ENCODE measurements around the gene CDCP1.

CDCP1 gene, protein sequence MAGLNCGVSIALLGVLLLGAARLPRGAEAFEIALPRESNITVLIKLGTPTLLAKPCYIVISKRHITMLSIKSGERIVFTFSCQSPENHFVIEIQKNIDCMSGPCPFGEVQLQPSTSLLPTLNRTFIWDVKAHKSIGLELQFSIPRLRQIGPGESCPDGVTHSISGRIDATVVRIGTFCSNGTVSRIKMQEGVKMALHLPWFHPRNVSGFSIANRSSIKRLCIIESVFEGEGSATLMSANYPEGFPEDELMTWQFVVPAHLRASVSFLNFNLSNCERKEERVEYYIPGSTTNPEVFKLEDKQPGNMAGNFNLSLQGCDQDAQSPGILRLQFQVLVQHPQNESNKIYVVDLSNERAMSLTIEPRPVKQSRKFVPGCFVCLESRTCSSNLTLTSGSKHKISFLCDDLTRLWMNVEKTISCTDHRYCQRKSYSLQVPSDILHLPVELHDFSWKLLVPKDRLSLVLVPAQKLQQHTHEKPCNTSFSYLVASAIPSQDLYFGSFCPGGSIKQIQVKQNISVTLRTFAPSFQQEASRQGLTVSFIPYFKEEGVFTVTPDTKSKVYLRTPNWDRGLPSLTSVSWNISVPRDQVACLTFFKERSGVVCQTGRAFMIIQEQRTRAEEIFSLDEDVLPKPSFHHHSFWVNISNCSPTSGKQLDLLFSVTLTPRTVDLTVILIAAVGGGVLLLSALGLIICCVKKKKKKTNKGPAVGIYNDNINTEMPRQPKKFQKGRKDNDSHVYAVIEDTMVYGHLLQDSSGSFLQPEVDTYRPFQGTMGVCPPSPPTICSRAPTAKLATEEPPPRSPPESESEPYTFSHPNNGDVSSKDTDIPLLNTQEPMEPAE

DNA sequence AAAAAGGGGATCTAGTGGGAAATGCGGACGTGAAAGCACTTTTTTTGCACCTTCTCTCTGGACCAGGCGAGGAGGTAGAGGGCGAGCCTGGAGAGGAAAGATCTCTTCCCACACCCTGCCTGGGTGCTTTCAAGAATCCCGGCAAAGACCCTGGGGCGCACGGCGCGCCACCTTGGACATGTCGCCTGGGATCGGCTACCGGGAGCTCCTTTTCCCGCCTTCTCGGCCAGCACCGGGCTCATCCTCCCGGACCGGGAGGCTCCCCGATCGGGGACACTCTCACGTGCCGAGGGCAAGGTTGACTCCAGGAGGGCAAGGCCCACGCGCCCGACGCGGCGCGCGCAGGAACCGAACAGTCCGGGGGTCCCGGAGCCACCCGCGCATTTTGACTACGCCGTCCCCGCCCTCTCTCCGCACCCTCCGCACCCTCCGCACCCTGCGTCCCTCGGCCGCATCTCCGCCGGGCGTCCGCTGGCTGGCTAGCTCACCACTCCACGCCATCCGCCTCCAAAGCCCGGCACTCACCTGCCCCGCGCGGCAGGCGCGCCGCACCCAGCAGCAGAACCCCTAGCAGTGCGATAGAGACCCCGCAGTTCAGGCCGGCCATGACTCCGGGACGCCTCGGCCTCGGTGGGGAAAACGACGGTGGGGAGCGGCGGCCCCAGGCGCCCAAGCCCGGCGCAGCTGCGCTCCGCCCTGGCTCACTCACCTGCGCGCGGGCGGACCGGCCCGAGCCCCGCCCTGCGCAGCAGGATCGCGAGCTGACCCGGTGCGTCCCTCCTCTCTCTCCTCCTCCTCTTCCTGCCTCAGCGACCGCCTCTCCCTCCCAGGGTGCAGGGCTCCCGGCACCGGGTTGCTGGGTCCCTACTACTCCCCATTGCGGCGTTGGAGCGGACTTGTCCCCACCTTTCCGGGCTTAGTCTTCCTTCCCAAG lies at the start of gene CDCP1:
Gene CDCP1 (minus strand): TSS at position 698 of the 934 bp plus-strand sequence. CDS start 91 bp downstream, at position 607.
- TF ChIP-seq CTCF (conservative IDR thresholded peaks at IDR 0.05; ENCODE audit: low read depth, low read length), result no peak
- no peak for DNase-seq (ENCODE audit: low read depth)
- H3K4me3 ChIP-seq (ENCODE audit: low read length), result peak within 1 kb of the TSS; percentile 65

GRCh38 chr3:45194791-45195190 lies 48.6 kb upstream of the CDCP1 start:
- H3K4me3 ChIP-seq (ENCODE audit: low read length), result no peak overlapping the region
- no peak for DNase-seq (ENCODE audit: low read depth)
- TF ChIP-seq CTCF (conservative IDR thresholded peaks at IDR 0.05; ENCODE audit: low read depth, low read length), result no peak

DNA sequence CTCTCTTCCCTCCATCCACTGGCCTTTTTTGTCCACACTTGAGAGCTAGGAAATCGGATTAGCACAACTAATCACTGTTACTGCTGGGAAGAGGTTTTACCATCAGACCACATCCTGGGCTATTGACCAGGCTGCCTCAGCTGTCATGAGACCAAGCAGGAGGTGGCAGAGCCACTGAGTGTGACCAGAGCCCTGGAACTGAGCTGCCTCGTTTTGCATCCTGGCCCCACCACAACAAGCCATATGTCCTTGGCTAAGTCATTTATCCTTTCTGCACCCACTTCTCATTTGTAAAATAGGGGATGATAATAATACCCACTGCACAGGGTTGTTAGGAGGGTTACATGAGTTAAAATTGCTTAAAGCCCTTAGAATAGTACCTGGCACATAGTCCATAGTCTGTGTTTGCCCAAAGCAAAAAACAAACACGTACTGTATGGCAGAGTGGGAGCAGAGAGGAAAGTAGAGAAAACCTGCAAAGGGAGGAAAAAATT lies 45.8 kb upstream of the CDCP1 start:
- no peak overlapping the region for H3K4me3 ChIP-seq (ENCODE audit: low read length)
- peak; percentile 54 for DNase-seq (ENCODE audit: low read depth)

DNA sequence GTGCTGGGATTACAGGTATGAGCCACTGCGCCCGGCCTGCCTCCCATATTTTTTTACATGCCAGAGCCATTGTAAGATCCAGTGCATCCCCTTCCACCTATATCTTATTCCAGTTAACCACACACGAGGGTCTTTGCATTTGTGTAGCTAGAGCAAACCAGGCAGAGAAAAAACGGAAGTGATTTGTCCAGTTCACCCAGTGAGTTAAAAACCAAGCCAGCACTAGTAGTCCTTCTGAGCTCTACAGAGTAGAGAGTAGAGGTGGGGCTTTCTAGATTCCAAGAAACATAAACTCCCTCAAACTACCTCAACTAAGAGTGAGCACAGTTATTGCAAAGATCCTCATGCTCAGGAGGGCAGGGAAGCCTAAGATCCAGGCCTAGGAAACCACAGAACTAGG lies 45.2 kb upstream of the CDCP1 start:
- H3K4me3 ChIP-seq (ENCODE audit: low read length), result no peak overlapping the region
- TF ChIP-seq CTCF (conservative IDR thresholded peaks at IDR 0.05; ENCODE audit: low read depth, low read length), result no peak
- DNase-seq (ENCODE audit: low read depth), result no peak

More for the DNA sequence above, 45.8 kb upstream of the CDCP1 start:
- TF ChIP-seq CTCF (conservative IDR thresholded peaks at IDR 0.05; ENCODE audit: low read depth, low read length), result no peak

DNA sequence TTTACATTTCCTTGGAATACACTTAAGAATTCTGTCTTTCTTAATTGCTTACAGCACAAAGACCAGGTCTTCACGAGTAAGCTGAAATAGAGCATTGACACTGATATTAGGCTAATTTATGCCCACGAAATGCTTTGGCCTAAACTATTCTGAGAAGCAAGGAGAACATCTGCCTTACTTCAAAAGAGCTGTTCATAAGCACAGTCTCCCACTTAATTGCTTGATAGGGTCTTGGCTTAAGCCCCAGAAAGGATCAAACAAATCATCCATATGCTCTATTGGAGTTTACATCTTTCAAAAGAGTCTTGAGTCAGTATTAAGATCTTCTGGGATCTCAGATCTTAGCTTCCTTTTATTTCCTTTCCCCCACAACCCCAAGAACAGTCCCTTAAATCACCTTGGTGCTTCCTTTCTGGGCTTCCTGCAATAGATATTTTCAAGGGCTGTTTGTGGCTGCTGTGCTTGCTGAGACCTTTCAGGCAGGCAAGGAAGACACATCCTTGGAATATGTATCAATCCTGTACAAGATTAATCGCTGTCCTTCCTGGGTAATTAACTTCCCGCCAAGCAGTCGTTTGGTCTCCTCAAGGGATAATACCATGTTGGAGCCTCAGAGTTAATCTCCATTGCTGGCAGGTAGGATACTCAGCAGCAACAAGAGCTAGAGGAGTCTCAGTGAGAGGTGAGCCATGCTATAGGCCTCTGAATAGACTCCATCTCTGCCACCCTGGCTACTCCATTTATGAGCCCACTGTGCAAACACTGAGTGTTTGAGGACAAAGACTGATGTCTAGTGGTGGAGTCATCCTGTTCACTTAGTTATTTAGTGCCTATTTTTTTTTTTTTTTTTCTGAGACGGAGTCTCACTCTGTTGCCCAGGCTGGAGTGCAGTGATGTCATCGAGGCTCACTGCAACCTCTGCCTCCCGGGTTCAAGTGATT lies 42.8 kb upstream of the CDCP1 start:
- no peak for DNase-seq (ENCODE audit: low read depth)
- H3K4me3 ChIP-seq (ENCODE audit: low read length), result no peak overlapping the region
- TF ChIP-seq CTCF (conservative IDR thresholded peaks at IDR 0.05; ENCODE audit: low read depth, low read length), result no peak

Measured in retinal pigment epithelial cell (primary cell).